NCI-H2081 (cell line): ENCODE measurements around the gene HLA-DRA.

Source experiments
- DNase-seq, 2 experiments: peaks; one replicate each; lab custom pipeline; 2025; lab: John Stamatoyannopoulos, UW

HLA-DRA gene

GRCh38 chr6:32439602-32440214 is at the start of gene HLA-DRA:
Gene HLA-DRA (plus strand): TSS chr6:32439887. CDS start chr6:32439951, 64 bp downstream.
- DNase-seq: peak; percentile 5 to 11

GRCh38 chr6:32391505-32391904 is 48.2 kb upstream of the HLA-DRA start:
- no peak for DNase-seq

GRCh38 chr6:32393665-32394420 is 45.8 kb upstream of the HLA-DRA start:
- no peak for DNase-seq

- DNase-seq: no peak
Measured at GRCh38 chr6:32396028-32396427, 43.7 kb upstream of the HLA-DRA start.

GRCh38 chr6:32397252-32397920 is 42.3 kb upstream of the HLA-DRA start:
- DNase-seq: no peak

DNA sequence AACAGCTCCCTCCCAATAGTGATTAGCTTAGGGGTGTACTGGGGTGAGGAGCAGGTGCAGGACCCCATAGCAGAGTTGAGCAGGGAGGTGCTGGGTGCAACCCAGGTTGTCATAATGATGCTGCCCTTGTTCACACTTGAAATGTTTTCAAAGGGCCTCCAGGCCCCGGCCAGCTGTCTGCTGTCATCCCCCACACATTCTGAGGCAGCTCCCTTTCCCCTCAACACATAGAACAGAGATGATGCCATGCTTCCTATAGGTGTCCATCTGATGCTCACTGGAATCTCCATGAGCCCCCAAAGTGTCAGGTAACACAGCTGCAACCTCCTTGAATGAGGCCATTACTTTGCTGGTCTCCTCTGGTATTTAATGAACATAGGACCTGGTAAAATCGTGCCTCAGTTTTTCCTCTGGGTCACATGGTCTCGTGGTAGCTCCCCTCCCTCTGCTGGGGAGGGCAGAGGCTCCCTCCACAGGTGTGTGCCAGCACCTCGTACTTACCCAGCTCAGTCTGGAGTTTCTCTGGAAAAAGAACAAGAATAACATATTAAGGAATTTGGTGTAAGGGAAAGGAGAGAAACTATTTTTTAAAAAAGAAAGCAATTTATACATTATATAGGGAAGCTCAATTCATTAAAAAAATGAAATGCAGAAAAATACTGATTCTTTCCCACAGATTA is 38.3 kb upstream of the HLA-DRA start:
- DNase-seq: no peak

DNA sequence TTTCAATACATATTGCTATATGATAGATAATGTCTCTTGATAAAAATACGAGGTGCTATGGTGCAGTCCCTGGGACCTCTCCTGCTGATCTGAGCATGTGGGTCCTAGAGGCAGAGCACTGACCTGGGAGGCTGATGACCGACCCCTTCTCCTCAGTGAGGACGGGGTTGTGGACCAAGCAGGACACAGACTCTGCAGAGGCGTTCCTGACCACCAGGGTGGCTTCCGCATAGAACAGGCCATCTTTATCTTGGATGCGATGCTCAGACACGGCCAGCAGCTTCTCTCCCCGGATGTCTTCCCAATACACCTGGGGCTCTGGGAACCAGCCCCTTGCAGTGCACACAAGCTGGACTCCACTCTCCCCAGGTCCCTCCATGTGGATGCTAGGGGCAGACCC is 36.9 kb upstream of the HLA-DRA start:
- no peak for DNase-seq

DNA sequence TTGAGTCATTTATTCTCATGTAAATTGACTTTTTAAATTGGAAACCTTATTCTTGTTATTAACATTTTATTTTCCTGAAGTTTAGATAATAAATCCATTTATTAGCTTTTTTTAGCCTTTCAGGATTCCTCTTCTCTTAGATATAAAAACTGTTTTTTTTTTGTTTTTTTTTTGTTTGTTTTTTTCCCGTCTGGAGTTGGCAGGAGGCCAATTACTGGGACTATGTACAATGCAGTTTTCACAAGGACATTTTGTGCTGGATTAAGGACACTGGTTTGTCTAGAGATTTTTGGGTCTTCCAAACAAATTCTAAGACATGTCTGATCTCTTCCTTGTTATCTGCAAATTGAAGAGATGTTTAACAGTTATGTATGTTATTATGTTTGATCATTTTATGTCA is 34.0 kb upstream of the HLA-DRA start:
- DNase-seq: no peak

- no peak for DNase-seq
Measured at GRCh38 chr6:32406197-32406596, 33.5 kb upstream of the HLA-DRA start.

DNA sequence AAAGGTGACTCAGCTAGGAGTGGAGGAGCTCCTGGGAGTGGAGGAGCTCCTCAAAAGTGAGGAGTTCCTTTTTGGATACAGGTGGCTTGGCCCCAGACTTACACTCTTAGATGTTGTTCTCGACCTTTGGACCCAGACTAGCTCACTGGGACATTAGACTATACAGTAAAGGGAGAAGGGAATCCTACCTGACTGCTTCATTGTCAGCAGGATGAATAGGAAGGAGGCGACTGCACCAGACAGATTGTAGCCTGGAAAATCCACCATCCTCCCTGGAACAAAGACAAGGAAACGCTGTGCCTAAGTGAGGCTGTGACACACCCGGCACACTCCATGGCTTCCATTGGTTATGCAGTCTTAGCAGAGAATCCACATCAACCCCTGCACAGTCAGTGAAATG is 32.8 kb upstream of the HLA-DRA start, which contains the start of gene BTNL2:
Gene BTNL2, minus strand, starts transcription at position 325 of the 400 bp plus-strand sequence. Its CDS starts 58 bp downstream, at position 267.
- no peak for DNase-seq

- no peak for DNase-seq
Measured at GRCh38 chr6:32410906-32411305, 28.8 kb upstream of the HLA-DRA start.

- DNase-seq: no peak
Measured at GRCh38 chr6:32411566-32412327, 27.9 kb upstream of the HLA-DRA start.

GRCh38 chr6:32413427-32414047 is 26.1 kb upstream of the HLA-DRA start:
- DNase-seq: peak; percentile 47 to 48

DNA sequence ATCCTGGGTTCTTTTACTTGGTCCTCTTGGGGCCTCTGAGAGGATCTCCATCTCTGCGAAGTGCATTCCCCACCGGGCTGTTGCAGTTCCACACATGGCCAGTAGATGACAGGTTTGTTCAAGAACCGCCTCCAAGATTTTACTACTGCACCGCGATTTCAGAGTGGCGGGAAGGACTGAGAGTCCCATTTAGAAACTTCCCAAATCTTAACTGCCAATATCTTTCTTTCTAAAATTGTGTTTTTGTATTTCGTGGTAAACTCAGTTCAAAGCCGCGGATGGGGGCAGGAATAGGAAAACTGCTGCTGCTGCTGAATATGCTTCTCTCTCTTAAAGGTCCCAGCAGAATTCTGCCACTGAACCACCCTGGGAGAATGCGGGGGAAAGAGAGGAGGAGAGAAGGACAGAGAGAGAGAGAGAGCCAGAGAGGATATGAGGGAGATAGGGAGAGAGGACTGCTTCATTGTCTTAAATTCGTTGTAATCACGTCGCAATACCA is 24.1 kb upstream of the HLA-DRA start:
- DNase-seq: peak; percentile 13 to 44

DNA sequence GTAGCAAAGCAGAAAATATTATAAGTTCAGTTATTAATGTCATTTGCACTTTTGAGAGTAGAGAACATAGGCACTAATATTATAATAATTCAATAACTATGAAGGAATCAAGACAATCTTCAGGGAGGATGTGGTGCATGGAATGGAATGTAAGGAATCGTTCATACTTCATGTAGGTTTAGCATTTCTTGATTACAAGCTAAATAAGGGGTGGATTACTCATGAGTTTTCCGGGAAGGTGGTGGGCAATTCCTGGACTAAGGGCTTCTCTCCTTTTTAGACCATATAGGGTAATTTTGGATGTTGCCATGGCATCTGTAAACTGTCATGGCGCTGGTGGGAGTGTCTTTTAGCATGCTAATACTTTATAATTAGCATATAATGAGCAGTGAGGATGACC is 23.7 kb upstream of the HLA-DRA start:
- DNase-seq: no peak

GRCh38 chr6:32424589-32425300 is 14.9 kb upstream of the HLA-DRA start:
- no peak for DNase-seq

- DNase-seq: no peak
Measured at GRCh38 chr6:32426338-32426737, 13.3 kb upstream of the HLA-DRA start.

DNA sequence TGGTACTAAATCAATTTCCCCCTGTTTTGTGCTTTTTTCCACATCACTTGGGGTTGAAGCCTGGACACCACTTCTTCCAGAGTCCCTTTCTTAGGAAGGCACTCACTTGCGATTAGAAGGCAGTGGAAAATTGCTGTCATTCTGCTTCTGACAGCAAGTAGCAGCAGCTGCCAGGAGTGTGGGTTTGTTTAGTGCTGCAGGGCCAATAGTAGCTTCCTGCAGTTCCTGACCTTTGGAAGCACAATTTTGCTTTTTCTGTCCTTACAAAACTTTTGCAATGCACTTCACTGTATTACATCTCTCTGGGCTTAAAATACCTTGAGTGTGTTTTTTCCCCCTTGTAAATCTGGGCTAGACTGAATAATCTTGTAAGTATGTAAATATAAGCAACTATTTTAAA is 12.5 kb upstream of the HLA-DRA start:
- no peak for DNase-seq

DNA sequence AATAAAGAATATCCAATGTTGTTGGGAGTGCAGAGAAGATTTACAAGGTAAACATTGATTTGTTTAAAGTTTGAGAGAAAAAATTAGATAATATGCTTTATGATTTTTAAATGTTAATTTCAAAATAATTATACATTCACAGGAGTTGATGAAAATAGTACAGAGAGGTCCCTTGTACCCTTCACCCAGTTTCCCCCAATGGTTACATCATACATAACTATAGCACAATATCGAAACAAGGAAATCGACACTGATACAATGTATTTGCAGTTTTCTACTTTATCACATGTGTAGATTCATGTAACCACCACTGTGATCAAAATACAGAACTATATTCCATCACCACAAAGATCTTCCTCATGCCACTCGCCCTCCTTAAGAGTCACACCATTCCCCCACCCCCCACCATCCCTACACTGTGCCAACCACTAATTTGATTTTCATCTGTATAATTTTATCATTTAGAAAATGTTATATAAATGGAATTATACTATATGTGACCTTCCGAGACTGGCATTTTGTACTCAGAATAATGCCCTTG is 11.7 kb upstream of the HLA-DRA start:
- DNase-seq: no peak

DNA sequence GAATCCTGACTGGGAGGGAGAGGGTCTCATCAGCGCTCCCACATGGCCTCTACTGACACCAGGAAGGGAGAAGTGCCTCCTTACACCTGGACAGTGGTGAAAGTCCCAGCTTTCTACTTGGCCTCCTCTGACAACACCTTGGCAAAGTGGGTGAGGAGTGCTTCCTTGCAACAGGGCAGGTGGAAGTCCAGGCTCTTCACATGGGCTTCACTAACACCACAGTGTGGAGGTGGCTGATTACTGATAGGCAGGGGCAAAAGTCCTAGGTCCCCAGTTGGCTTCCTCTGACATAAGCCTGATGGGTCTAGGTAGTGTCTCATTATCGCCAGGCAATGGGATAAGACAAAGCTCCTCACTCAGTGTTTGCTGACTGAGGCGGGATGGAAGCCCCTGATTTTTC is 9.5 kb upstream of the HLA-DRA start:
- no peak for DNase-seq
